ENCODE measurements around the gene TYW1.

- TF ChIP-seq POLR2A (IDR thresholded peaks at IDR 0.05; ENCODE audit: low read depth) = no peak
- no peak for TF ChIP-seq CTCF (IDR thresholded peaks at IDR 0.05)
- TF ChIP-seq POLR2AphosphoS5 (IDR thresholded peaks at IDR 0.05) = no peak
Measured at GRCh38 chr7:66970310-66970709, 26.3 kb upstream of the TYW1 start.

All from esophagus muscularis mucosa (tissue), 3 donors.